ENCODE results near the gene HMCN2. TPM values are rescaled to one million over a fixed set of nuclear protein-coding genes. Genes with fewer than 3 reads are reported as not detected.

HMCN2 gene
- total RNA-seq, 1 experiment from 2014 or later = 1.6 TPM

DNA sequence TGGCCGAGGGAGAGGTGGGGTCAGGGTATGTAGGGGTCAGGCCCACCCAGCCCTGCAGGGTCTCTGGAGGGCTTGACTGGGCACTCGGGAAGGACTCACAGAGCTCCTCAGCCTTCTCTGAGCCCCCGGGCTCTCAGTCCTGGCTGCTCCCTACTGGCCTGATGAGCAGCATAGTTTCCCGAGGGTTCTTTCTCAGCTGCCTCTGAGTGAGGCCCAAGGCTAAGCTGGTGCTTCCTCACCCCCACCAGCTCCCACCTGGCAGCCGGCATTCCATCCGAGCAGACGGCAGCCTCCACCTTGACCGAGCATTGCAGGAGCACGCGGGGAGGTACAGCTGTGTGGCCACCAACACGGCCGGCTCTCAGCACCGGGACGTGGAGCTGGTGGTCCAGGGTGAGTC, 56.0 kb downstream of the HMCN2 start:
- Histone ChIP-seq H3K9me3 (ENCODE audit: insufficient read depth, low read depth) (no peaks in the 10 kb centered on the region), H3K9me2 (ENCODE audit: insufficient read depth) (no peaks in the 10 kb centered on the region), H3K27ac (no peak overlapping the region), H4K20me1 (ENCODE audit: insufficient read depth) (no peaks in the 10 kb centered on the region), H3K79me2 (ENCODE audit: low read depth) (no peaks in the 10 kb centered on the region), H3K27me3 (ENCODE audit: insufficient read depth, low read depth) (peaks cover 57% of the 10 kb centered on the region), H3K4me3 (no peak overlapping the region), H3K4me2 (no peak overlapping the region), H3K36me3 (ENCODE audit: low read depth) (no peaks in the 10 kb centered on the region), H3K4me1 (replicated peaks; ENCODE audit: insufficient read depth) (no peaks in the 10 kb centered on the region), H3F3A (ENCODE audit: insufficient read depth, low read depth) (no peaks in the 10 kb centered on the region; the same call in 1 of the 2 replicates), H2AFZ (no peak overlapping the region)
- intact Hi-C loops (cut with micrococcal nuclease; ENCODE audit: unreplicated experiment) = no loop called here
- POLR2A ChIA-PET (ENCODE audit: unreplicated experiment) = no interaction called here
- CTCF ChIA-PET = no interaction called here
- DNase-seq = no peak
- TF ChIP-seq CTCF (conservative IDR thresholded peaks at IDR 0.05) = no peak
- TF ChIP-seq EZH2 (IDR thresholded peaks at IDR 0.05; ENCODE audit: low read depth) = no peak
- BruUV-seq (replicated peaks) = no TSS peak

DNA sequence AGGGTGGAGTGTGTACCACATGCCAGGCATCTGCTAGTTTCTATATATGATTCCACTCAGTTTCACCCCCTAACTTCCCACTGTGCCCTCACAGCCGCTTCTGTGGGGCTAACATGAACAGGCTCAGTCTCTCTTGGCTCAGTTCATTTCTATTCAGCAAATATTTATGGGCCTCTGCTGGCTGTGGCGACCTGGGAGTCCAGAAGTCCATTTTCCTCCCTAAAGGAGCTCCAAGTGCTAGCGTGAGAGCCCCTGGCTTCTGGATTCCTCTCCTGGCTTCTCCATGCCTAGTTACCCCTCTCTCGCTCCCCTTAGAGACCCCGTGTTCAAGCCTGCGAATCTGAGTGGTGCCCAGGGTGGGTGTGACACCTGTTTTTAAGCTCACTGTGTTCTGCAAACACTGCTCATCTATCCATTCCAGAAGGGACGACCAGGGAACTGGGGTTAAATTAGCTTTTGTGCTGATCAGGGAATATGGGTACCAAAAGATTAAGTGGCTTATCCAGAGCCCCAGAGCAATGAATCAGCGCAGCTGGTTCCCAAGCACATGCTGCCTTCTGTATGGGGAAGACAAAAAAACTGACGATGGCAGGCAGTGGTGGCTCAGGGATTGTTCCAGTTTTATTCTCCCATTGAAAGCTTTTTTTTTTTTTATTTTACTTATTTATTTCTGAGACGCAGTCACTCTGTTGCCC, 57.6 kb downstream of the HMCN2 start:
- no peaks in the 10 kb centered on the region for H4K20me1 ChIP-seq (ENCODE audit: insufficient read depth)
- H3K4me3 ChIP-seq = no peak overlapping the region
- CTCF ChIA-PET = no interaction called here
- DNase-seq = no peak
- no TSS peak for BruUV-seq (replicated peaks)
- H3K36me3 ChIP-seq (ENCODE audit: low read depth) = no peaks in the 10 kb centered on the region
- H3K4me1 ChIP-seq (replicated peaks; ENCODE audit: insufficient read depth) = no peaks in the 10 kb centered on the region
- no peaks in the 10 kb centered on the region for H3K9me2 ChIP-seq (ENCODE audit: insufficient read depth)
- no peak overlapping the region for H3K27ac ChIP-seq
- no peak overlapping the region for H2AFZ ChIP-seq
- H3K79me2 ChIP-seq (ENCODE audit: low read depth) = no peaks in the 10 kb centered on the region
- peaks cover 69% of the 10 kb centered on the region for H3K27me3 ChIP-seq (ENCODE audit: insufficient read depth, low read depth)
- TF ChIP-seq CTCF (conservative IDR thresholded peaks at IDR 0.05) (no peak), EZH2 (IDR thresholded peaks at IDR 0.05; ENCODE audit: low read depth) (no peak)
- H3K9me3 ChIP-seq (ENCODE audit: insufficient read depth, low read depth) = no peaks in the 10 kb centered on the region
- intact Hi-C loops (cut with micrococcal nuclease; ENCODE audit: unreplicated experiment) = no loop called here
- no peak overlapping the region for H3K4me2 ChIP-seq
- POLR2A ChIA-PET (ENCODE audit: unreplicated experiment) = no interaction called here
- no peaks in the 10 kb centered on the region for H3F3A ChIP-seq (ENCODE audit: insufficient read depth, low read depth)

DNA sequence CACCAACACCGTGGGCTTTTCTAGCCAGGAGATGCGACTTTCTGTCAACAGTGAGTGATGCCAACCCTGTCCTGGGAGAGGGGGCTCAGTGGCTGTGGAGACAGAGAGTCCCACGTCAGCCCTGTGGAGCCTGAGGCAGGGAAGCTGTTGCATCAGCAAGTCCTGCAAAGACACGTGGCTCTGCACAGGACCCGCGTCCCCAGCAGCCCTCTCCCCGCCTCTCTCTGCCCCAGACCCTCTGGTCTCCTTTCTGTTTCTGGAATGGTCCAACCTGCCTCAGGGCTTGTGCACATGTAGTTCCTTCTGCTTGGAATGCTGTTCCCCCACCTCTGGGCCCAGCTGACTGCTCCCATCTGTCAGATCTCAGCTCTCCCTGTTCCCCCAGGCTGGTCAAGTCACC, 60.4 kb downstream of the HMCN2 start:
- no peak for DNase-seq
- H4K20me1 ChIP-seq (ENCODE audit: insufficient read depth) = no peaks in the 10 kb centered on the region
- BruUV-seq (replicated peaks) = no TSS peak
- no peak overlapping the region for H3K27ac ChIP-seq
- H3F3A ChIP-seq (ENCODE audit: insufficient read depth, low read depth) = no peaks in the 10 kb centered on the region
- ChIA-PET CTCF (no interaction called here), POLR2A (ENCODE audit: unreplicated experiment) (interaction anchor here (0.6 kb wide), 1 partner anchor 230 kb away, joined by 3 read pairs; no protein-coding TSS in a partner anchor)
- peaks cover 78% of the 10 kb centered on the region for H3K27me3 ChIP-seq (ENCODE audit: insufficient read depth, low read depth)
- no peaks in the 10 kb centered on the region for H3K4me1 ChIP-seq (replicated peaks; ENCODE audit: insufficient read depth)
- no peak overlapping the region for H3K4me3 ChIP-seq
- H3K36me3 ChIP-seq (ENCODE audit: low read depth) = no peaks in the 10 kb centered on the region
- intact Hi-C loops (cut with micrococcal nuclease; ENCODE audit: unreplicated experiment) = no loop called here
- no peaks in the 10 kb centered on the region for H3K9me3 ChIP-seq (ENCODE audit: insufficient read depth, low read depth)
- H3K4me2 ChIP-seq = no peak overlapping the region
- TF ChIP-seq CTCF (conservative IDR thresholded peaks at IDR 0.05) = no peak
- TF ChIP-seq EZH2 (IDR thresholded peaks at IDR 0.05; ENCODE audit: low read depth) = no peak
- H3K79me2 ChIP-seq (ENCODE audit: low read depth) = no peaks in the 10 kb centered on the region
- H2AFZ ChIP-seq = no peak overlapping the region
- no peaks in the 10 kb centered on the region for H3K9me2 ChIP-seq (ENCODE audit: insufficient read depth)
